ENCODE data around the gene NOC4L. TPM values are rescaled to one million over a fixed set of nuclear protein-coding genes. Genes with fewer than 3 reads are reported as not detected.

Gene NOC4L
- total RNA-seq, 2 experiments from 2014 or later = 32.8 to 34.4 TPM

DNA sequence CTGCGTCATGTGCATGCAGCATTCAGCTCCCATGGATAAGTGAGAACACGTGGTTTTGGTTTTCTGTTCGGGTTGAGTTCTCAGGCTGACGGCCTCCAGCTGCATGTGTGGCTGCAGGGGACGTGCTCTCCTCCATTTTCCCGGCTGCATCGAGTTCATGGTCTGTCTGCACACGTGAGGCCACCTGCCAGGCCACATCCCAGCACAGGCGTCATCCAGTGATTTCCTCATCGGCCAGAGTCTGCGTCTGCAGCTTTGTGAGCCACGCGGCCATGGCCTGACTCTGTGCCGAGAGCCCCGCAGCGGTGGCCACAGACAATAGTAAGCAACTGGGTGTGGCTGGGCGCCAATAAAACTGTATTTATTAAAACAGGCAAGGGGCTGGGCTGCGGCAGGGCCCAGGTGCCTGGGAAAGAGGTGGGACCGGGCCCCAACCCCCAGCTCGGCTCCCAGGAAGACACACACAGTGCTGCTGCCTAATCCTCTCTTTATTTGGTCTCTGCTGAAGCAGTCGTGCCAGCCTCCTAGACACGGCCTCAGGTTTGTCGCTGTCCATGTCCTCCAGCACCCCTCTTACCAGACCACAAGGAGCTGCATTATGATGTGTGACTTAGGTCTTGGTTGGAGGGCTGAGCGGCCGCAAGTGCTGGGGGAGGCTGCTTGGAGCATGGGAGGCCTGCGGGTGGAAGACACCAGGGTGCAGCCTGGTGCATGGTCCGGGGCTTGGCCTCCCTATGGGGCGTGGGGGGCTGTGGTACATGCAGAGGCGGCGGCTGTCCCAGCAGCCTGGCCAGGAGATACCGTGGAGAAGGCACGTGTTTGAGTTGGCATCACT, 52.0 kb downstream of the NOC4L start:
- Mint-ChIP-seq H3K27ac (no peak overlapping the region), H3K9me3 (ENCODE audit: insufficient read depth) (peaks cover 11% of the 10 kb centered on the region), H3K36me3 (ENCODE audit: low read depth) (no peaks in the 10 kb centered on the region), H3K4me1 (ENCODE audit: low read depth) (no peaks in the 10 kb centered on the region), H3K4me3 (no peak overlapping the region), H3K27me3 (ENCODE audit: low read depth) (no peaks in the 10 kb centered on the region)
- ATAC-seq = no peak
- DNase-seq = no peak
- ChIA-PET POLR2A (interaction anchor here (0.7 kb wide), 2 partner anchors 35 to 240 kb away, joined by 3 read pairs; no protein-coding TSS in a partner anchor), CTCF (no interaction called here)

GRCh38 chr12:132196873-132197390, 52.7 kb downstream of the NOC4L start:
- ATAC-seq = no peak

DNA sequence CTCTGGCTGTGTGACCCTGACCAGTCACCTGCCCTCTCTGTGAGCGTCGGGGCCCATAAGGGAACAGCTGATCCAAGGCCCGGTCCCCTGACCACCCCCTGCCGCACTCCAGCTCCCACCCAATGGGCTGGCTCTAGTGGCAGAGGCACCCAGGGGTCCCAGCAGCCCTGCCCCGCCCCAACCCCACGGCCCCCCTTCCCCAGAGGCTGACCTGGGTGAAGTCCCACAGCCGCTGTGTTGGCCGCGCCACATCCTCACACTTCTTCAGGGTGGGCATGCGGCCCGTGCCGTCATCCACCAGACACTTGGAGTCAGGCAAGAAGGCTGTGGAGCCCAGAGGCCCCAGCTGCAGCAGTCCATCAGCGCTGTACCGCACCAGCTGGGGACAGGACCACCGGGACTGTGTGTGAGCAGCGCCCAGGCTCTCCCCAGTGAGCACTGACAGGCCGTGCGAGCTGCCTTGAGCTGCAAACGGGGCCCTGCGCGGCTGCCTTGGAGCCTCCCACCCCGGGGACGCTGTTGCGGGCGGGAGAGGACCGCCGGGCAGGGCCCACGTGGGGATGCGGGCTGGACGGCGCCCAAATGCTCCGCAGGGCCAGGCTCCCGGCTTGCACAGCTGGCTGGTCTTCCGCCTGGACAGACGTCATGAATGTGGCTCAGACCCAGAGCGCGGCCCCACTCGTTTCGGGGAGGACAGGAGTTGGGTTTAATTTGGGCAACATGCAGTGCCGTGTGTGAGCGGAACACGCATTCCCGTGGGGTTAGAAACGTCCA, 53.5 kb downstream of the NOC4L start:
- ATAC-seq = no peak

More at GRCh38 chr12:132196873-132197390, 52.7 kb downstream of the NOC4L start:
- H3K27ac Mint-ChIP-seq = no peak overlapping the region
- ChIA-PET POLR2A (no interaction called here), CTCF (no interaction called here)
- no peak for DNase-seq
- H3K9me3 Mint-ChIP-seq (ENCODE audit: insufficient read depth) = peaks cover 11% of the 10 kb centered on the region
- no peaks in the 10 kb centered on the region for H3K27me3 Mint-ChIP-seq (ENCODE audit: low read depth)
- H3K4me3 Mint-ChIP-seq = no peak overlapping the region
- H3K36me3 Mint-ChIP-seq (ENCODE audit: low read depth) = no peaks in the 10 kb centered on the region
- H3K4me1 Mint-ChIP-seq (ENCODE audit: low read depth) = no peaks in the 10 kb centered on the region

GRCh38 chr12:132199101-132199500, 54.8 kb downstream of the NOC4L start:
- CTCF ChIA-PET = no interaction called here
- no peak for ATAC-seq
- peaks cover 3% of the 10 kb centered on the region for H3K9me3 Mint-ChIP-seq (ENCODE audit: insufficient read depth)

More for the DNA sequence above, 53.5 kb downstream of the NOC4L start:
- DNase-seq = no peak
- Mint-ChIP-seq H3K36me3 (ENCODE audit: low read depth) (no peaks in the 10 kb centered on the region), H3K27ac (no peak overlapping the region), H3K4me3 (no peak overlapping the region), H3K4me1 (ENCODE audit: low read depth) (no peaks in the 10 kb centered on the region), H3K27me3 (ENCODE audit: low read depth) (no peaks in the 10 kb centered on the region), H3K9me3 (ENCODE audit: insufficient read depth) (peaks cover 11% of the 10 kb centered on the region)
- ChIA-PET POLR2A (no interaction called here), CTCF (no interaction called here)

DNA sequence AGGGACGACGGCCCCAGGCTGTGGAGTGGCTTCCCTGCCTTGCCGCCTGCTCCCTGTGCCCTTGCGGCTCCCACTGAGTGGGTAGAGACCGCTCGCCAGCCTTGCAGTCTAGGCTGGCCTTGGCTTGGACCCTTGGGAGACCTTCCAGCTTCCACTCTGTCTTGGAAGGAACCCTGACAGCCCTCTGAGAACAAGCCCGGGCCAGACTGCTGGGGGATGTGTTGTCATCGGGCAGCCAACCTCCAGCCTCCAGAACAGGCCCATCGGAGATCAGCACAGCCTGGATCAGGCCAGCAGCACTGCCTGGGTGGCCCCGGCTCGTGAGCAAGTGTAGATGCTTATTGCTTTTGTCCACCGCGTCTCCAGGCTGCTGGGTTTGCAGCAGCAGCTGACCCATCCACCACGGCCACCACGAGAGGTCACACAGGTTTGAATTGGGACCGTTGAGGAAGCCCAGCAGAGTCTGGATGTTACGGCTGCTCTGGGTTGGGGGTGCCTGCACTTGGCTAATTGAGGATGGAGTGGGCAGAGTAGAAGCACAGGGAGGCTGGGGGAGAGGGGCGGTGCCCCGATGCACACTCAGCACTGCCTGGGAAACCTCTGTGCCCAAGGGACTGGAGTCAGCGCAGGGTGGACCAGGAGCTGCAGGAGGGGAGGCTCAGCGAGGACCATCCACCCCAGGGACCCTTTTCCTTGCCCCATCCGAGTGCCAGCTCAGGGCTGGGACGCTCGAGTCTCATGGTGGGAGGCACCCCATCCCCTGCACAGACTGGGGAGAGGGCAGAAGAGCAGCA, 55.5 kb downstream of the NOC4L start:
- Mint-ChIP-seq H3K9me3 (ENCODE audit: insufficient read depth) (no peaks in the 10 kb centered on the region), H3K27me3 (ENCODE audit: low read depth) (peaks cover 9% of the 10 kb centered on the region), H3K36me3 (ENCODE audit: low read depth) (no peaks in the 10 kb centered on the region), H3K4me1 (ENCODE audit: low read depth) (no peaks in the 10 kb centered on the region), H3K27ac (no peak overlapping the region), H3K4me3 (no peak overlapping the region)
- no peak for ATAC-seq
- CTCF ChIA-PET = no interaction called here
- POLR2A ChIA-PET = no interaction called here
- no peak for DNase-seq

More at GRCh38 chr12:132199101-132199500, 54.8 kb downstream of the NOC4L start:
- Mint-ChIP-seq H3K27me3 (ENCODE audit: low read depth) (peaks cover 3% of the 10 kb centered on the region), H3K27ac (no peak overlapping the region), H3K4me1 (ENCODE audit: low read depth) (no peaks in the 10 kb centered on the region), H3K36me3 (ENCODE audit: low read depth) (no peaks in the 10 kb centered on the region), H3K4me3 (no peak overlapping the region)
- POLR2A ChIA-PET = no interaction called here
- DNase-seq = no peak

- Mint-ChIP-seq H3K27me3 (ENCODE audit: low read depth) (peaks cover 15% of the 10 kb centered on the region), H3K9me3 (ENCODE audit: insufficient read depth) (no peaks in the 10 kb centered on the region), H3K36me3 (ENCODE audit: low read depth) (no peaks in the 10 kb centered on the region), H3K4me3 (no peak overlapping the region), H3K4me1 (ENCODE audit: low read depth) (no peaks in the 10 kb centered on the region), H3K27ac (no peak overlapping the region)
- ATAC-seq (no peak), DNase-seq (no peak)
- CTCF ChIA-PET = no interaction called here
- POLR2A ChIA-PET = no interaction called here
Measured at GRCh38 chr12:132200800-132201199, 56.5 kb downstream of the NOC4L start.

GRCh38 chr12:132201391-132202120, 57.3 kb downstream of the NOC4L start:
- ChIA-PET CTCF (no interaction called here), POLR2A (no interaction called here)
- no peak overlapping the region for H3K4me3 Mint-ChIP-seq
- H3K27me3 Mint-ChIP-seq (ENCODE audit: low read depth) = peaks cover 15% of the 10 kb centered on the region
- no peak overlapping the region for H3K27ac Mint-ChIP-seq
- H3K36me3 Mint-ChIP-seq (ENCODE audit: low read depth) = no peaks in the 10 kb centered on the region
- no peaks in the 10 kb centered on the region for H3K9me3 Mint-ChIP-seq (ENCODE audit: insufficient read depth)
- ATAC-seq = no peak
- no peak for DNase-seq
- no peaks in the 10 kb centered on the region for H3K4me1 Mint-ChIP-seq (ENCODE audit: low read depth)

Other genes starting within 250 kb of the NOC4L start
- 10 to 100 TPM; 17.1 to 20.6 TPM for gene ULK1, start 249.8 kb upstream of the NOC4L start, total RNA-seq
- 10 to 100 TPM; 57.3 to 64.7 TPM for gene PUS1, start 215.2 kb upstream of the NOC4L start, total RNA-seq
- gene EP400, start 194.5 kb upstream of the NOC4L start, total RNA-seq = 10 to 100 TPM; 58.0 to 58.8 TPM
- gene DDX51, start 138 bp upstream of the NOC4L start, total RNA-seq = 10 to 100 TPM; 27.6 to 28.4 TPM
- not detected for gene GALNT9, start 185.1 kb downstream of the NOC4L start, total RNA-seq

All from activated CD8-positive, alpha-beta T cell treated with anti-CD3 and anti-CD28 coated beads, Interleukin-2, amount 10 ng/mL, durations not matched to agents 7 days and 5 days (primary cell).